Measurements from ENCODE around the gene AGTRAP. TPM values are rescaled to one million over a fixed set of nuclear protein-coding genes. Genes with fewer than 3 reads are reported as not detected.

AGTRAP gene
- total and polyA plus RNA-seq, 2 of the 4 experiments (the other 2 are of a cell fraction) = 21.5 to 57.7 TPM

DNA sequence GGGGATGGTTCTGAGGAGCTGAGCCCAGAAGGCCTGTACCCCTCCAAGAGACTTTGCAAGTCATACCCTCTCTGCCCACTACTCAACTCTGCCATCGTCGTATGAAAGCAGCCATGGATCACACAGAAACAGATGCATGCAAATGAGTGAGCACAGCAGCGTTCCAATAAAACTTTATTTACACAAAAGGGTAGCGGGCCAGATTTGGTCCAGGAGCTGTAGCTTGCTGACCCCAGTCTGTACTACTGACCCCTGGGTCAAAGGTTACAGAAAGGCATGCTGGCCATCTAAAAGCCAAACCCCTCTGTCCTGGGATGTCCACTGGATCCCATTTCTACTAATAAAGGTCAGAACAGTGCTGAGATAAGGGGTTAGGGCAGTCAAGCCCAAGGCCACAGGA is 8.8 kb upstream of the AGTRAP start:
- Histone ChIP-seq H3K27me3 (ENCODE audit: control insufficient read depth, insufficient read depth, low read length) (peaks cover 11% of the 10 kb centered on the region), H3K4ac (ENCODE audit: low read depth, low read length) (no peak overlapping the region), H3K4me2 (ENCODE audit: low read depth, low read length) (no peak overlapping the region), H3K9ac (ENCODE audit: low read depth, low read length) (no peak overlapping the region), H3K27ac (ENCODE audit: insufficient read depth, low read length) (no peak overlapping the region), H3K4me1 (ENCODE audit: control insufficient read depth, insufficient read depth, low read length) (peaks cover 9% of the 10 kb centered on the region), H3K79me1 (ENCODE audit: low read depth in 1 of 2, low read length in 2 of 2) (no peaks in the 10 kb centered on the region), H3K23ac (ENCODE audit: low read depth, low read length) (no peak overlapping the region), H3K36me3 (ENCODE audit: control insufficient read depth, insufficient read depth, low read length) (no peaks in the 10 kb centered on the region), H2BK5ac (ENCODE audit: low read depth, low read length, poor library complexity, severe bottlenecking) (no peak overlapping the region), H4K91ac (ENCODE audit: insufficient read depth, low read depth, low read length) (no peak overlapping the region), H3K9me3 (ENCODE audit: control insufficient read depth, insufficient read depth, low read length) (no peaks in the 10 kb centered on the region), H2AFZ (replicated peaks; ENCODE audit: low read length, poor library complexity) (no peak overlapping the region), H3K14ac (replicated peaks; ENCODE audit: low read depth, low read length) (no peak overlapping the region), H3K18ac (ENCODE audit: low read depth, low read length) (no peak overlapping the region), H2AK9ac (replicated peaks; ENCODE audit: low read depth, low read length, poor library complexity) (no peak overlapping the region), H3K4me3 (ENCODE audit: insufficient read depth, low read depth, low read length) (no peak overlapping the region), H2AK5ac (ENCODE audit: low read depth, low read length) (no peak overlapping the region), H3K9me1 (ENCODE audit: insufficient read depth, low read length) (peaks cover 7% of the 10 kb centered on the region; the same call in 1 of the 2 replicates), H2BK120ac (ENCODE audit: low read depth, low read length) (no peak overlapping the region), H4K20me1 (ENCODE audit: insufficient read depth, low read length) (no peaks in the 10 kb centered on the region), H3K56ac (ENCODE audit: extremely low read depth, insufficient read depth, low read length) (no peak overlapping the region), H2BK20ac (ENCODE audit: low read depth, low read length) (no peak overlapping the region), H2BK15ac (ENCODE audit: low read depth, low read length) (no peak overlapping the region), H4K8ac (ENCODE audit: low read depth in 2 of 2, low read length in 2 of 2) (no peak overlapping the region), H4K5ac (ENCODE audit: low read depth, low read length) (no peak overlapping the region)
- TF ChIP-seq RCOR1 (IDR thresholded peaks at IDR 0.05; ENCODE audit: insufficient replicate concordance, low read length) (no peak), BHLHE40 (IDR thresholded peaks at IDR 0.05; ENCODE audit: low read depth, low read length) (no peak), FOS (IDR thresholded peaks at IDR 0.05; ENCODE audit: low read depth, low read length) (no peak), POLR2A (IDR thresholded peaks at IDR 0.05; ENCODE audit: low read depth, low read length) (no peak), CHD1 (IDR thresholded peaks at IDR 0.05; ENCODE audit: low read depth, low read length) (no peak), RFX5 (IDR thresholded peaks at IDR 0.05; ENCODE audit: low read depth, low read length) (no peak), MXI1 (IDR thresholded peaks at IDR 0.05; ENCODE audit: borderline replicate concordance, low read depth, low read length) (no peak), SMC3 (IDR thresholded peaks at IDR 0.05; ENCODE audit: low read depth, low read length) (no peak), CEBPB (IDR thresholded peaks at IDR 0.05; ENCODE audit: low read depth, low read length) (no peak), CTCF (conservative IDR thresholded peaks at IDR 0.05; ENCODE audit: low read depth, low read length) (no peak), RAD21 (IDR thresholded peaks at IDR 0.05; ENCODE audit: low read length) (no peak), NFE2L2 (IDR thresholded peaks at IDR 0.05; ENCODE audit: low read depth, low read length) (no peak), MAFK (IDR thresholded peaks at IDR 0.05; ENCODE audit: low read depth, low read length) (no peak), MAZ (IDR thresholded peaks at IDR 0.05; ENCODE audit: borderline replicate concordance, low read depth, low read length) (no peak)
- TF ChIP-seq, protein P1, sequence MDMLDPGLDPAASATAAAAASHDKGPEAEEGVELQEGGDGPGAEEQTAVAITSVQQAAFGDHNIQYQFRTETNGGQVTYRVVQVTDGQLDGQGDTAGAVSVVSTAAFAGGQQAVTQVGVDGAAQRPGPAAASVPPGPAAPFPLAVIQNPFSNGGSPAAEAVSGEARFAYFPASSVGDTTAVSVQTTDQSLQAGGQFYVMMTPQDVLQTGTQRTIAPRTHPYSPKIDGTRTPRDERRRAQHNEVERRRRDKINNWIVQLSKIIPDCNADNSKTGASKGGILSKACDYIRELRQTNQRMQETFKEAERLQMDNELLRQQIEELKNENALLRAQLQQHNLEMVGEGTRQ (IDR thresholded peaks at IDR 0.05; ENCODE audit: low read depth, low read length) = no peak
- TF ChIP-seq, protein P2, sequence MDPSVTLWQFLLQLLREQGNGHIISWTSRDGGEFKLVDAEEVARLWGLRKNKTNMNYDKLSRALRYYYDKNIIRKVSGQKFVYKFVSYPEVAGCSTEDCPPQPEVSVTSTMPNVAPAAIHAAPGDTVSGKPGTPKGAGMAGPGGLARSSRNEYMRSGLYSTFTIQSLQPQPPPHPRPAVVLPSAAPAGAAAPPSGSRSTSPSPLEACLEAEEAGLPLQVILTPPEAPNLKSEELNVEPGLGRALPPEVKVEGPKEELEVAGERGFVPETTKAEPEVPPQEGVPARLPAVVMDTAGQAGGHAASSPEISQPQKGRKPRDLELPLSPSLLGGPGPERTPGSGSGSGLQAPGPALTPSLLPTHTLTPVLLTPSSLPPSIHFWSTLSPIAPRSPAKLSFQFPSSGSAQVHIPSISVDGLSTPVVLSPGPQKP (IDR thresholded peaks at IDR 0.05; ENCODE audit: borderline replicate concordance, low read depth, low read length) = no peak
- in situ Hi-C loops (cut with MboI; ENCODE audit: low sequenced_read_pairs) = no loop called here
- ChIA-PET POLR2A (ENCODE audit: unreplicated experiment) (no interaction called here), CTCF (no interaction called here)
- intact Hi-C loops (cut with micrococcal nuclease) = no loop called here
- no peak for DNase-seq
- WGBS, 2 experiments (ENCODE audit: extremely low coverage in 2 of 2, insufficient read length in 1 of 2) = no CpG with 5 or more reads among the region's 4 CpGs
- dilution Hi-C loops (cut with HindIII; ENCODE audit: low sequenced_read_pairs, unreplicated experiment) = no loop called here
- no TSS peak for BruUV-seq (replicated peaks)
- ATAC-seq (ENCODE audit: low read depth) = no peak

All from IMR-90 (cell line).